ENCODE measurements around the gene HOXA2.

HOXA2 gene

GRCh38 chr7:27102581-27103442, at the start of gene HOXA2:
Gene HOXA2 (minus strand): TSS chr7:27102683. CDS start chr7:27102500, 183 bp downstream.
- DNase-seq, result no peak

GRCh38 chr7:27151341-27151930, 49.0 kb upstream of the HOXA2 start:
- no peak for DNase-seq

- DNase-seq, result peak; percentile 64
Observed at GRCh38 chr7:27150568-27151340, 48.3 kb upstream of the HOXA2 start.

GRCh38 chr7:27149842-27150567, 47.5 kb upstream of the HOXA2 start:
- DNase-seq, result no peak

GRCh38 chr7:27148756-27149641, 46.5 kb upstream of the HOXA2 start:
- no peak for DNase-seq

GRCh38 chr7:27148031-27148755, 45.7 kb upstream of the HOXA2 start:
- DNase-seq, result no peak

- no peak for DNase-seq
Observed at GRCh38 chr7:27147199-27148030, 44.9 kb upstream of the HOXA2 start, which contains the start of gene HOXA6. Gene HOXA6 (minus strand): TSS chr7:27147774. CDS start chr7:27147749, 25 bp downstream.

- DNase-seq, result no peak
Observed at GRCh38 chr7:27146491-27147198, 44.2 kb upstream of the HOXA2 start.

- no peak for DNase-seq
Observed at GRCh38 chr7:27145914-27146412, 43.5 kb upstream of the HOXA2 start.

GRCh38 chr7:27145165-27145913, 42.9 kb upstream of the HOXA2 start:
- DNase-seq, result no peak

GRCh38 chr7:27144781-27145164, 42.3 kb upstream of the HOXA2 start:
- DNase-seq, result no peak

GRCh38 chr7:27143950-27144780, 41.7 kb upstream of the HOXA2 start:
- no peak for DNase-seq

GRCh38 chr7:27143023-27143949, 40.8 kb upstream of the HOXA2 start, which contains the start of gene HOXA5:
Gene HOXA5 (minus strand): TSS chr7:27143681. CDS start chr7:27143607, 74 bp downstream.
- DNase-seq, result no peak

GRCh38 chr7:27142580-27143022, 40.1 kb upstream of the HOXA2 start:
- DNase-seq, result no peak

- DNase-seq, result no peak
Observed at GRCh38 chr7:27141923-27142579, 39.6 kb upstream of the HOXA2 start.
